Glomerular endothelial cell (primary cell): ENCODE data around the gene BSG. TPM values are rescaled to one million over a fixed set of nuclear protein-coding genes. Genes with fewer than 3 reads are reported as not detected.
"Not testable (repeated sequence)": the region's sequence is repeated elsewhere in the genome, so short reads cannot be mapped to it uniquely, and the experiment has no call there.

ENCODE experiments used
- DNase-seq: peaks from one replicate; pipeline ENCODE4 v3.0.0-alpha.2; 2011; ENCODE audit warnings: low read depth, low spot score; ENCODE audit errors: extremely low read depth
- total RNA-seq: library from RNA; depleted of rRNA; stranded (reverse); fragments of >200 nt; gene quantifications from 2 replicates; pipeline ENCODE4 v1.2.3, GENCODE V29; 2015

Gene BSG
- total RNA-seq, 1 donor from 2014 or later = 775 TPM

DNA sequence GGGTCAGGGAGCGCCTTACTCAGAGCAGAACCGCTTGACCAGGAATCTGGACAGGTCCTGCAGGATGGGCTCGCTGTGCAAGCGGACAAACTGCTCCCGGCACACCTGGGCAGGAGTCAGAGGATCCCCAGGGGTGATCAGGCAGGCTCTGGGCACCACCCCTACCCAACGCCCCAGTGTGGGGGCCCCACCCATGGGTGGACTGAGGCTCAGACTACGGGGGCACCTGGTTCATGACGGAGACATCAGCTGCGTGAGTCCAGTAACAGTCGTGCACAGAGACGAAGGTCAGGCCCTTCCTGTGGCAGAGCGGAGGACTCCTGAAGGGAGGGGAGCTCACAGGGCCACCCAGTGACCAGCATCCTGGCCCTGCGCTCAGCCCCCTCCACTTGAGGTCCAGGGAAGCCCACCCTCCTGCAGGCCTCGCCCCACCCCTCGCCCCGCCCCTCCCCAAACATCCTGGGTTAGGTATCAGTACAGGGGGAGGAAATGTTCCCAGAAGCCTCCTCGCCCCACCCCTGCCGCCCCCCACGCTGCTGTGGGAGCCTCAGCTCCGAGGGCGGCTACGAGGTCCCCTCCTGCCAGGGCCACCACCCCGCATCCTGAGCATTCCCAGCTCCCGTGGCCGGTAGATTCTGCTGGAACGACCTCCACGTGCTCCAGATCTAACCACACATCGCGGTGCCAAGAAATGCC, 45.3 kb downstream of the BSG start:
- no peak for DNase-seq

DNA sequence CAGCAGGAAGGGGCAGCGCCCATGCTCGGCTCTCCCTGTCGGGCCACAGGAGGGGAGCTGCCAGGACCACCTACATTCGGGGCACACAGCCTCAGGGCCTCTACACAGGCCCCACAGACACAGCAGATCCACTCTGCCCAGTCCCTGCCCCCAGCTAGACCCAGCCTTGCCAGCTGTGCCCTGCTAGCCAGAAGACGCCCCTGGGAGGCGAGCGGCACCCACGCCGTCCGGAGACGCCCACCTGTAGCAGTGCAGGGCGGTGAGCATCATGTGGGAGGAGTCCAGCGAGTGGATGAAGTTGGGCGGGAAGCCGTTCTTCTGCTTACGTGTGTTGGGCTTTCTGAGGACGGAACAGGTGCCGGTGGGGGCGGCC, 45.8 kb downstream of the BSG start:
- DNase-seq = no peak

DNA sequence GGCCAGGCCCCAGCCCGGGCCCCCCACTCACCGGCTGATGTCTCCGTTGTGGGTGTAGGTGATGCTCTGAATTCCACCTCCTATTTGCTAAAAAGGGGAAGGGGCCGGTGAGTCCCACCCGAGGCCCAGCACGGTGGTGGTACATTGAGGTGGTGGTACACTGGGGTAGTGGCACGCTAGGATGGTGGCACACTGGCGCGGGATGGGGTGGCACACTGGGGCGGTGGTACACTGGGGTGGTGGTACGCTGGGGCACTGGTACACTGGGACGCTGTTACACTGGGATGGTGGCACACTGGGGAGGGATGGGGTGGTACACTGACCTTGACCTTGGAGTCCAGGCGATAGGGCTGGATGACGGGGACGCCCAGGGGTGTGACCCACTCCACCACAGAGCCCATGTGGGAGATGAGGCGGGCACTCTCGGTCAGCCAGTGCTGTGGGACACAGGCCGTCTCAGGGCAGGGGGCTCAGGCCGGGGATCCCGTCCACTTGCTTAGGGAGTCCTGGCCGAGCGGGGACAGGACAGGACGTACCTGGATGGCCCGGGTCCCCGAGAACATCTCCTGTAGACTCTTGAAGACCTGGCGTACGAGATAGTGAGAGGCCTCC, 46.4 kb downstream of the BSG start:
- no peak for DNase-seq

DNA sequence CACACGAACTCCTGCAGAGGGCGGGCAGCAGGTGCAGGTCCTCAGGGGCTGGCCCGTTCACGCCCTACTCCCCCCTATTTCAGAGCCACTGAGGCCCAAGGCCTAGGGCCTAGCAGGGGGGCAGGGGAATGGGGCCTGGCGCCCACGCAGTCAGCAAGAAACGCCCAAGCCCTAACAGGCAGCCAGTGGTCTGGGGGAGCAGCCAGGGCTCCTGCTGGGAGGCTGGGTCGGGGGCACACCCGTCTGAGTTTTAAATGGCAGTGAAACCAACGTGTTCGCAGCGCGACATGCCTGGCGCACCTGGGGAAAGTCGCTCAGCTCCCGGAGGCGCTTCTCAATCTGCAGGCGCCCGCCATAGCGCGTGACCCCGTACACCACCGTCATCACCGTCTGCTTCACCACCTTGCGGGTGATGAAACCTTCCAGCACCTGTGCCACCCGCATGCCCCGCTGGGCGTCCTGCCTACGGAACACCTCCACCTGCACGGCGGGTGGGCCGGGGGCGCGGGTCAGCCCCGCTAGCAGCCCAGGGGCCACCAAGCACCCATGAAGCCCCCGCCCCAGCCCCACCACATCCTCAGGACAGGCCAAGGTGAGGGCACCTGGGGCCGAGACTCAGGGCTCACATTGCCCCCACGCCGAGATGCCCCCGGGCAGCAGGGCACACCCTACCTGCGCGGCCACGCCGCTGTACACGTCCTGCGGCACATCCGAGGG, 47.0 kb downstream of the BSG start:
- no peak for DNase-seq

DNA sequence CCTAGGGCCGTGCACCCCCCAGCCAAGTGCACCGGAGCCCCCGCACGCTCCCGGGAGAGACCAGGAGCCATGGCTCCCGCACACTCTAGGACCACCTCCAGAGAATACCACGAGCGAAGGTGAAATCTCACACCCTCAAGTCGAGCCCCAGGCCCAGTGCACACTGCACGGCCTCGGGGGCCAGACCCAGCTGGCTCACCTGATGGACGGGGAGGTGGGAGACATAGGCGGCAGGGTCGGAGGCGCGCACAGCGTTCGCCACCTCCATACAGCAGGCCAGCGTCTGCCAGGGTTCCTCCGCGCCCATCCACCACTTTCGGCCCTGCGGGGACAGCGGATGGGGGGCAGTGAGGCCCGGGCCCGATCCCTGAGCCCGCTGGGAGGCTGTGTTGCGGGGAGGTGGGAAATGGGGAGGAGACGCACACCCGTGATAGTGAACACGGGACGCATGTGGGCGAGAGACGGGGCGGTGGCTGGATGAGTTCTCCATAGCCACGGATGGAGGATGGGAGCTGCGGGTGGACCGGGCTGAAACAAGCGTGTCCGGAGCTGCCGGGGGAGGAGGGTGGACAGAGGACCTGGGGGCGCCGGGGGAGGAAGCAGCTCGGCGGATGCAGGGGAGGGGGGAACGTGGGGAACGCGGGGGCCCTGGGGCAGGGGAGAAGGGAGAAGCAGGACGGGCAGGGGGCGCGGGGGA, 47.9 kb downstream of the BSG start:
- DNase-seq = no peak

DNA sequence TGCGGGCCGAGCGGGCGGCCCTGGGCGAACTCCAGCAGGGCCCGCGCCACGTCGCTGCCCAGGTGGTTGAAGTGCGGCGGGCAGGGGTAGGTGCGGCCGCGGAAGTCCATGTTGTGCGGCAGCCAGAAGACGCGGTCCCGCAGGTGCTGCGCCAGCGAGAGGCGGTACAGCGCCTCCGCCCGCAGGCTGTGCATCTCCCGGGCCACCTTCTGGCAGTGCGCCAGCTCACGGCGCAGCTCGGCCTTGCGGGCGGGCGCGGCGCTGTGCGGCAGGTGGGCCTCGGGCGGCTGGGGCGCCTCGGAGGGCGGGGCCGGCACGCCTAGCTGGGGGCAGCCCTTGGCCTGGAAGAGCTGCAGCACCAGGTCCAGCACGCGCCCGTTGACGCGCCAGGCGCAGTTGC, 48.8 kb downstream of the BSG start:
- not testable (repeated sequence) for DNase-seq

DNA sequence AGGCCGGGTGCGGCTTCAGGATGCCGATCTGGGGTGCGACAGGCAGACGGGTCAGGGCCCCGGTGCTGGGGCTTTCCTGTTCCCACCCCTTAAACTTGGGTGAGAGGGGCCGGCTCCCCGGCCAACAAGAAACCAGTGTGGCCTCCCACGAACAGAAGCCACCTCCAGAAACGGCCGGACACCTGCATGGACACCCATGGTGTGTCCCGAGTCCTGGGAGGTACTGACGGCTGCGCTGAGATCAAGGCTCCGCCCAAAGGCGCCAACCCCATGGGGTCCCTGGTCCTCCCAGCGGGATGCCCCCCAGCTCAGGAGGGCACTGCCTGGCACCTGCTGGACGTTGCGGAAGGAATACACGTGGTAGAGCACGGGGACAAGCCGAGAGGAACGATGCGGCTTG, 49.4 kb downstream of the BSG start:
- no peak for DNase-seq

DNA sequence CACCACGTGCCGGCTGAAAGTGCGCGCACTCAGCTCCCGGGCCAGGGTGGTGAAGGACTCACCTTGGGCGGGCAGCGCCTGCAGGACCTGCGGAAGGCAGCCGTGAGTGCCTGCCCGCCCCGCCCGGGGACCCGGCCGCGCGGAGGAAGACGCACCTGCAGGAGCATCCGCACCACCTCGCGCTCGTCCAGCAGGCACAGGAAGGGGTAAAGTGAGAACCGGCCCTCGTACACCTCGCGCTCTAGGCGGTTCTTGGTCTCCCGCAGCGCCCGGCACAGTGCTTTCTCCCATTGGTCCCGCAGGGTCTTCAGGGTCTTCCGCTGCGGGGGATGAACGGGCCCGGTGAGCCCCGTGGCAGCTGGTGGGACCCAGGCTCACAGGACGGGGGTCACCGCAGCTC, 50.3 kb downstream of the BSG start:
- no peak for DNase-seq

DNA sequence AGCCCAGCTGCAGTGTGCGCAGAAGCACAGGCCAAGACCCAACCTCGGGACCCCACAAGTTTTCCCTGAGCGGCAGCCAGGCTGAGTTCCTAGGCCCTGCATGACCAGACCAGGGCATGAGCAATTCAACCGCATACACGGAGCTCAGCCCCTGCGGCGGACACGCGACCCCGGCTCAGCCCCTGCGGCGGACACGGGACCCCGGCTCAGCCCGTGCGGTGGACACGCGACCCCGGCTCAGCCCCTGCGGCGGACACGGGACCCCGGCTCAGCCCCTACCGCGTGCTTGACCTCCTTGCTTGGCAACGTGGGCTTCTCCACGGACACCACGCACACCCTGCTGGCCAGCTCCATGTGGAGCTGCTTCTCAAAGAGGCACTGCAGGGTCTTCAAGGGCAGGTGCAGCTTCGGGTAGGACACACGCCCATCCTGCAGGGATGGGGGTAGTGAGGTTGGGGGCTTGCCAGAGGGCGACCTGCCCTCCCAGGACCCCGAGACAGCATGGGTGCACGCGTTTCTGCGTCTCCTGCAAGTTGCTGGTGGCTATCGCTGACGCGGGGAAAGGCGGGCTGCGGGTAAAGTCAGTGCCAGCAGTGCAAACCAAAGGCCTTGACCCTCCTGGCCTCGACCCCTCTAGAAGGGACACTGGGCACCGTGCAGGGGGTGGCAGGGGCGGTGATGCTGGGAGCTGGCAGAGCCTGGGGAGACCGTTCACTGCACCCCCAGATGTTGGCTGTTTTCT, 51.0 kb downstream of the BSG start:
- DNase-seq = no peak

DNA sequence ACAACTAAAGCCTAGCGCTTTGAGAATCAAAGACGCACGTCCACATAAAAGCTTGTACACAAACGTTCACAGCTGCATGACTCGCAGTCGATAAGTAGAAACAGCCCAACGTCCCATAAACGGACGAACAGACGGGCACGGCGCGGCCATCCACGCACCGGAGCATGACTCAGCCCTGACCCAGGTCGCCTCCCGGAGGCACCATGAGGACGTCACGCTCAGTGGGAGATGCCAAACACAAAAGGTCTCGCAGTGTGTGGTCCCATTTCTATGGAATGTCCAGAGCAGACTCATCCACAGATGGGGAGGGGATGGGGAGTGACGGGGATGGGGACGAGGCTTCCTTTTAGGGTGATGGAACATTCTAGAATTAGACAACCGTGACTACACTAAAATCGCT, 51.6 kb downstream of the BSG start:
- DNase-seq = no peak

DNA sequence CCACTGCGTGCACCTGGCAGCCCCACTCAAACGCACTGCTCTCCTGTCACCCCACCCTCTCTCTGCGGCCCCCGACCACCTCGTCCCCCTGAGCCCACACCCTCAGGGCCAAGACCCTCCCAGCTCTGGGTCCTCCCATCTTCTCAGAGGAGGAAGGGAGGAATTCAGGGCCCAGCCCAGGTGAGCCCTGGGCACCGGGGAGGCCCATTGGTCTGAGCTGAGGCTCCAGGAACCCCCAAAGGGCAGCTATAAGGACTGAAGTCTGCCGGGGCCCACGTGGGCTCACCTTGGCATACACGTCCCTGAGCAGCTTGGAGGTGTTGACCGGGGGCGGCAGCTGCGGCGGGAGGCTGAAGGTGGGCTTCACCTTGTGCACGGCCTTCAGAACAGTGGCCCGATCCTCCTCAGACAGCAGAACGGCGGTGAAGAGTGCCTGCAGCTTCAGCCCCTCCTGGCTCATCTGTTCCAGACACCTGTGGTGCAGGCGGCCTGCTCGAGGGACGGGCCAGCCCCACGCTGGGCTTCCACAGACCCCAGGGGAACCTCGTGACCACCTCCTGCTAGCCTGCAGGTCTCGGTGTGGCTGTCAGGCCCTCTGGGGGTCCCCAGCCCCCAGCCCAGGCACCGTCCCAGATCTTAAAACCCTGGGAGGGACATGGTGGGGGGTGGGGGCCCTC, 52.2 kb downstream of the BSG start:
- DNase-seq = no peak

DNA sequence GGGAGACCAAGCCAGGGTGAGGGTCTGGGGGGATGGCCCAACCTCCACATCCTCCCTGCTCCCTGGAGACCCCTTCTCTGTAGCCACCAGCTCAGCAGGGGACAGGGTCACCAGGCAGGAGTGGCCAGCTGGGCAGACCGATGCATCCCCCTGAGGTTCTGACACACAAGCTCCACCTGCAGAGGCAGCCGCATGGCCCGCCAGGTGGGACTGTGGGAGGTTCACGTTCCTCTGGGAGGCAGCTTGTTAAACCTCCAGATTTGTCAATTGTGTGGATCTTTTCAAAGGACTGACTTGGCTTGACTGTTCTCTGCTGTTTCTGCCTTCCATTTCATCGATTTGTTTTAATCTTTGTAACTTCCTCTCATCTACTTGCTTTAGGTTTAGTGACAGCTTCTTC, 52.9 kb downstream of the BSG start:
- DNase-seq = no peak

DNA sequence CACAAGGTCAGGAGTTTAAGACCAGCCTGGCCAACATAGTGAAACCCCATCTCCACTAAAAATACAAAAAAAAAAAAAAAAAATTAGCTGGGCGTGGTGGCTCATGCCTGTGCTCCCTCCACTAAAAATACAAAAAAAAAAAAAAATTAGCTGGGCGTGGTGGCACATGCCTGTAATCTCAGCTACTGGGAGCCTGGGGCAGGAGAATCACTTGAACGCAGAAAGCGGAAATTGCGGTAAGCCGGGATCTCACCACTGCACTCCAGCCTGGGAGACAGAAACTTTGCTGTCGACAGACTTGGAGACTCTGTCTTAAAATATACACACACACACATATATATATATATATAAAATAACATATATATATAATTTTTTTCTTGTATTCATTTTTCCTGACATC, 54.2 kb downstream of the BSG start:
- not testable (repeated sequence) for DNase-seq

DNA sequence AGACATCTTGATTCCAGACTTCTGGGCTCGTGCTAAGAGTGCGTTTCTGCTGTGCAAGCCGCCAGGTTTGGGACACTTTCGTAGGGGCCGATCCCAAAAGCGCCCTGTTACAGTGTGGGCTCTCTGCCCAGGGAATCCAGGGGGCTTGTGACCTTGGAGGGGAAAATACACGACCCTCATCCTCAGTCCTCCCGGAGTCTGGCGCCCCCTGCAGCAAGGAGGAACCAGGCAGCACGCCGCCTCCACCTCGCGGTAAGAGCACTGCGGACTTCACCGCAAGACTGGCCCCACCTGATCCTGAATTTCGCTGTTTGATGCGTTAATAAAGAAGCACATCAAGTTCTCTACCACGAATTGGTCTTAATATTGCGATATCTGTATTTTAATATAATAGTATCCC, 55.8 kb downstream of the BSG start:
- DNase-seq = no peak

DNA sequence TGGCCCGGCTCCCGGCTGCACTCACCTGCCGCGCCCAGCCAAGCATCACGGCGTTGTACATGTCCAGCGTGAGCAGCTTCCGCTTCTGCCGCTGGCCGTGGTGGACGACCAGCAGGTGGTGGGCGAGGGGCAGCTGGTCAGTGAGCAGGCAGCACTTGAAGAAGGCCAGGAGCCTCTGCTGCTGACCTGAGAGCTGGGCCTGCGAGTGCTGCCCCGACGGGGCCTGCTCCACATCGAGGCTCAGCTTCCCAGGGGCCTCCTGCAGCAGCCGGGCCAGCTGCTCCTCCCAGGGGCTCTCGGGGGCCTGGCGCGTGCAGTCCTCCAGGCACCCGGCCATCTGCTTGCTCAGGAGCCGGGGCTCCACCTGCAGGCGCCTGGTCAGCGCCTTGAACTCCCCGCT, 57.1 kb downstream of the BSG start:
- DNase-seq = not testable (repeated sequence)

DNA sequence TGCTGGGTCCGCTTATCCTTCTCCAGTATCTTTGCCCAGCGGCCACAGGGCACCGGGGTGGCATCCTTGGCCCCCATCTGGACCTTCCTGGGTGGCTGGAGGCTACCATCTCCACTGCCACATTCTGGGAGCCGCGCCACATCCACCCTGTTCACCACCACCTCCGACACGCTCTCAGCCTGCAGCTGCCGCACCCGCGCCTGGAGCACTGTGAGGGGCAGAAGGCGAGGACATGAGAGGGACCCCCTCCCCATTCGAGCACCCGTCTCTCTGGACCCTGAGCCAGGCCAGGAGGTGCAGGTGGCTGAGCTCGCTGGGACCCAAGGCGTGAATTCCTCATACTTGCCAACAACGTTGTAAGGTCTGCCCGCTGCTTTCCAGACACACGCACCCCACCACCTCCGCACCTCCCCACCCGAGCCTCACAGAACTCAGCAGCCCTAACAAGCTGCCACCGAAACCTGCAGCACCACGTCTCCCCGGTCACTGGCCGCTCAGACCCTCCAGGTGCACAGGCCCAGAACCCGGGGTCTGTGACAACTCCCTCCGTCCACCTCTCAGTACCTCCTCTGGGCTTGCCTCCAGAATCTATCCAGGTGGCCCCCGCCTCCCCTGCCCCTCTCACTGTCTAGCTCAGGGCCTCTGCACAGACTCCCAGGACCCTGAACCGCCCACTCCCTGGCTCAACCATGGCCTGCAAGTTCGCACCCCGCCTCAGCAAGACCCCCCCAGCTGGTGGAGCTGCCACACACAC, 57.7 kb downstream of the BSG start:
- no peak for DNase-seq

DNA sequence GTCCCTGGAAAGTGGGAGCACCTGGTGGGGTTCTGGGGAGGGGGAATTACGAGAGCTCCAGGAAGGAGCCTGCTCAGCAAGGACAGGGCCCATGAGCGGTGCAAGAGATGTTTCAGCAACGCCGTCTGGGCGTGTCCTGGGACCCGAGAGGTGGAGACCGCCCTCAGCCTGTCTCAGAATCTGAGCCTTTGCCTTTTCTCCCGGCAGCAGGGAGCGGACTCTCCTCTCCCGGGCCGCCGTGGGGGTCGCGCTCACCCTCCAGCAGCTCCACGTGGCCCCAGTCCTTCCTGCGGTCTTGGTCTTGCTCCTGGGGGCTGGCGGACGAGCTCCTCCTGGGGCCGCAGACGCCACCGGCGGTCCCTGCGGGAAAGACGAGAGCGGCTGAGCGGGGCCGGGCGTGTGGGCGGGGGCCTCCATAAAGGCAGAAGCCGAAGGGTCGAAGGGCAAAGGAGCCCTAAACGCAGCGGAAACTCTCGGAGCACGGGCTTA, 60.2 kb downstream of the BSG start:
- no peak for DNase-seq
